Panc1 (cell line): ENCODE data around the gene CCDC178. TPM values are rescaled to one million over a fixed set of nuclear protein-coding genes. Genes with fewer than 3 reads are reported as not detected.

Experiments
- ATAC-seq: fragments of 200-7000 bp; cut with Tn5 transposase; 2 replicates; pipeline ENCODE4 v1.9.1; 2020; ENCODE audit warnings: mild to moderate bottlenecking, moderate library complexity
- BruUV-seq: library from RNA; stranded (reverse); fragments of 400-500 nt; replicated peaks from 2 replicates; lab custom pipeline; 2021; lab: Mats Ljungman, UMichigan
- CTCF ChIA-PET: fragments of 300-600 bp; sonication (Branson Sonifier 250); formaldehyde crosslinking; loops from one replicate; lab custom pipeline; 2022; ENCODE audit warnings: antibody characterized with exemption; lab: Charles Lee
- POLR2A ChIA-PET: fragments of 300-600 bp; sonication (Branson Sonifier 250); formaldehyde crosslinking; loops from one replicate; lab custom pipeline; 2022; ENCODE audit warnings: antibody characterized with exemption; lab: Charles Lee
- DNase-seq: peaks from one replicate; pipeline ENCODE4 v3.0.0-alpha.2; 2010; ENCODE audit warnings: low read depth, low spot score
- H3K27ac ChIP-seq: 2 replicates; pipeline ENCODE4 v1.5.1; 2011; ENCODE audit warnings: mild to moderate bottlenecking, low read length, inconsistent platforms
- H3K27me3 ChIP-seq: fragments of 200-500 bp; sonication (Bioruptor generic); 2 replicates; pipeline ENCODE4 v1.6.0; 2014; ENCODE audit warnings: low read length, inconsistent platforms; ENCODE audit not compliant: control insufficient read depth, insufficient read depth
- H3K36me3 ChIP-seq: fragments of 200-500 bp; sonication (Bioruptor generic); 2 replicates; pipeline ENCODE4 v1.5.1; 2014; ENCODE audit warnings: inconsistent platforms, mild to moderate bottlenecking, low read length, moderate library complexity; ENCODE audit not compliant: control insufficient read depth, insufficient read depth
- H3K4me1 ChIP-seq: 2 replicates; pipeline ENCODE4 v1.5.1; 2011; ENCODE audit warnings: inconsistent platforms, mild to moderate bottlenecking, low read length, moderate library complexity; ENCODE audit not compliant: control insufficient read depth, insufficient read depth
- H3K4me3 ChIP-seq, 2 experiments: 2 replicates each; pipeline ENCODE4 v1.5.1; 2011 to 2012; ENCODE audit warnings: low read depth in 2 of 2, low read length in 2 of 2, mild to moderate bottlenecking in 2 of 2, inconsistent platforms in 1 of 2, moderate library complexity in 1 of 2
- H3K9me3 ChIP-seq: fragments of 200-500 bp; sonication (Bioruptor generic); 2 replicates; pipeline ENCODE4 v1.5.1; 2014; ENCODE audit warnings: low read depth, mild to moderate bottlenecking, inconsistent platforms, low read length, moderate library complexity; ENCODE audit not compliant: control insufficient read depth, insufficient read depth
- POLR2AphosphoS5 ChIP-seq: IDR thresholded peaks from 2 replicates; pipeline ENCODE4 v1.6.1; 2012; ENCODE audit warnings: mild to moderate bottlenecking, low read depth, low read length, moderate library complexity
- SIN3A ChIP-seq: IDR thresholded peaks from 2 replicates; pipeline ENCODE4 v1.6.1; 2012; ENCODE audit warnings: low read depth, mild to moderate bottlenecking, low read length, moderate library complexity, borderline replicate concordance; ENCODE audit not compliant: insufficient read depth
- TCF7L2 ChIP-seq: IDR thresholded peaks from 2 replicates; pipeline ENCODE4 v1.6.1; 2011; ENCODE audit warnings: mild to moderate bottlenecking, low read depth, low read length, inconsistent platforms
- in situ Hi-C: cut with HindIII; loops from 2 replicates; pipeline ENCODE4 v1.10.0; 2016; ENCODE audit warnings: low sequenced_read_pairs, low pct_unique_long_range_greater_than_20kb
- intact Hi-C: fragments of 100-400 bp; cut with micrococcal nuclease; formaldehyde crosslinking; loops from one replicate; pipeline ENCODE4 v1.10.0; 2022; ENCODE audit not compliant: unreplicated experiment
- total RNA-seq: library from RNA; stranded (reverse); gene quantifications from one replicate; pipeline ENCODE4 v1.2.1, GENCODE V29; 2021; ENCODE audit not compliant: unreplicated experiment
- TF ChIP-seq, protein P1 (sequence below): fragments of 450-650 bp; IDR thresholded peaks from 2 replicates; pipeline ENCODE4 v1.5.1; 2017; ENCODE audit warnings: mild to moderate bottlenecking
- TF ChIP-seq, protein P2 (sequence below), 2 experiments: IDR thresholded peaks; 2 replicates each; pipeline ENCODE4 v1.6.1; 2011 to 2012; ENCODE audit warnings: low read depth in 2 of 2, control low read depth in 1 of 2, low read length in 1 of 2, mild to moderate bottlenecking in 1 of 2, moderate library complexity in 1 of 2; ENCODE audit not compliant: insufficient read depth in 1 of 2

CCDC178 gene
- total RNA-seq, 1 experiment from 2014 or later: not detected

DNA sequence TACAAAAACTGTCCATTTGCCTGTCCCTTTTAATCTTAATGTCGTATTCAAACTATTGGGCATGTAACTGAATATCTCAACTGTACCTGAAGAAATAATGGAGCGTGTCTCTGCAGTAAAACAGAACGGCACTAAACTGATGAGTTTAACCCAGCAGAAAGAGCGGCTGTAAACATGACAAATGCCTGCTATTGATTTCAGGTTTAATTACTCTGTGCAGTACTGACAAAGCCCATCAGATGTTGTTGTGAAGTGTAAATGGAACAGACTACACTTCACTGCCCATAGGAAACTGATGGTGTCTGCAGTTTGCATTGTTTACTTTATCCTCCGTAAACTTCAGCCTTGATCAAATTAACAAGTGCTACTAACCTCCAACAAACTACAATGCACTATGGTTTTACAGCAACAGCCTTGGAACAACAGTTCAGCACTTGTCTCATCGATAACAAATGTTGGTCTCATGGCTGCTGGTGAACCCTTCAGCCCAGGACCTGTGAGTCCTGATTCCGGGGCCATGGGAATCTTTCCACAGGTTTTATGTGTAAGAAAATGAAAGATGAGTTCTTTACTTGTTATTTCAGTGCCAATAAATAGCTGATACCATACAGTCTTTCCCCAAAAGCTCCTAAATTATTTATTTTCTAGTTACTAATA, 316.5 kb downstream of the CCDC178 start:
- POLR2A ChIA-PET: no interaction called here
- intact Hi-C loops: no loop called here
- no peaks in the 10 kb centered on the region for H3K27me3 ChIP-seq
- H3K4me1 ChIP-seq: peaks cover 5% of the 10 kb centered on the region; the same call in 1 of the 2 replicates
- TF ChIP-seq TCF7L2: peak; percentile 46; the same call in 1 of the 2 replicates
- TF ChIP-seq, protein P1, sequence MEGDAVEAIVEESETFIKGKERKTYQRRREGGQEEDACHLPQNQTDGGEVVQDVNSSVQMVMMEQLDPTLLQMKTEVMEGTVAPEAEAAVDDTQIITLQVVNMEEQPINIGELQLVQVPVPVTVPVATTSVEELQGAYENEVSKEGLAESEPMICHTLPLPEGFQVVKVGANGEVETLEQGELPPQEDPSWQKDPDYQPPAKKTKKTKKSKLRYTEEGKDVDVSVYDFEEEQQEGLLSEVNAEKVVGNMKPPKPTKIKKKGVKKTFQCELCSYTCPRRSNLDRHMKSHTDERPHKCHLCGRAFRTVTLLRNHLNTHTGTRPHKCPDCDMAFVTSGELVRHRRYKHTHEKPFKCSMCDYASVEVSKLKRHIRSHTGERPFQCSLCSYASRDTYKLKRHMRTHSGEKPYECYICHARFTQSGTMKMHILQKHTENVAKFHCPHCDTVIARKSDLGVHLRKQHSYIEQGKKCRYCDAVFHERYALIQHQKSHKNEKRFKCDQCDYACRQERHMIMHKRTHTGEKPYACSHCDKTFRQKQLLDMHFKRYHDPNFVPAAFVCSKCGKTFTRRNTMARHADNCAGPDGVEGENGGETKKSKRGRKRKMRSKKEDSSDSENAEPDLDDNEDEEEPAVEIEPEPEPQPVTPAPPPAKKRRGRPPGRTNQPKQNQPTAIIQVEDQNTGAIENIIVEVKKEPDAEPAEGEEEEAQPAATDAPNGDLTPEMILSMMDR: no peak
- H3K4me3 ChIP-seq: peak overlapping the region in 1 of 2 experiments; percentile 30; a peak in 2 of 4 replicates
- in situ Hi-C loops: no loop called here
- no TSS peak for BruUV-seq
- H3K27ac ChIP-seq: no peak overlapping the region
- no peaks in the 10 kb centered on the region for H3K36me3 ChIP-seq
- ATAC-seq: peak; percentile 48; the same call in 1 of the 2 replicates
- CTCF ChIA-PET: no interaction called here
- DNase-seq: no peak
- no peaks in the 10 kb centered on the region for H3K9me3 ChIP-seq

DNA sequence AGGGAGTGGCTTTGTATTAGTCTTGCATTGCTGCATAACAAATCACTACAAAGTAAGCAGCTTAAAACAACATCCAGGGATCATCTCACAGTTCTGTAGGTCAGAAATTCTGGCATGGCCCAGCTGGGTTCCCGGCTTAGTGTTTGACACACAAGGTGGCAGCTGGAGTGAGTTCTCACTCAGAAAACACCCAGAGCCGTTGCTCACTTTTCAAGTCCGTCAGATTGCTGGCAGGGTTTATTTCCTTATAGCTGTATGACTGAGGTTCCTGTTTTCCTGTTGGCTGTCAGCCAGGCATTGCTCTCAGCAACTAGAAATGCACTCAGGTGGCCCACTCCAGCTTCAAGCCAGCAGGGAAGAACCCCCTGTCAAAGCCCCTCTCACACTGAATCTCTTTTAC, 324.1 kb downstream of the CCDC178 start:
- no peaks in the 10 kb centered on the region for H3K4me1 ChIP-seq
- DNase-seq: no peak
- in situ Hi-C loops (no loop called here), intact Hi-C loops (no loop called here)
- no peak for ATAC-seq
- no peaks in the 10 kb centered on the region; the same call in 1 of the 2 replicates for H3K9me3 ChIP-seq
- BruUV-seq: no TSS peak
- no peaks in the 10 kb centered on the region for H3K27me3 ChIP-seq
- CTCF ChIA-PET: no interaction called here
- no peaks in the 10 kb centered on the region for H3K36me3 ChIP-seq
- TF ChIP-seq, protein P1: no peak
- TF ChIP-seq POLR2AphosphoS5 (no peak), SIN3A (no peak), TCF7L2 (no peak)
- TF ChIP-seq, protein P2, sequence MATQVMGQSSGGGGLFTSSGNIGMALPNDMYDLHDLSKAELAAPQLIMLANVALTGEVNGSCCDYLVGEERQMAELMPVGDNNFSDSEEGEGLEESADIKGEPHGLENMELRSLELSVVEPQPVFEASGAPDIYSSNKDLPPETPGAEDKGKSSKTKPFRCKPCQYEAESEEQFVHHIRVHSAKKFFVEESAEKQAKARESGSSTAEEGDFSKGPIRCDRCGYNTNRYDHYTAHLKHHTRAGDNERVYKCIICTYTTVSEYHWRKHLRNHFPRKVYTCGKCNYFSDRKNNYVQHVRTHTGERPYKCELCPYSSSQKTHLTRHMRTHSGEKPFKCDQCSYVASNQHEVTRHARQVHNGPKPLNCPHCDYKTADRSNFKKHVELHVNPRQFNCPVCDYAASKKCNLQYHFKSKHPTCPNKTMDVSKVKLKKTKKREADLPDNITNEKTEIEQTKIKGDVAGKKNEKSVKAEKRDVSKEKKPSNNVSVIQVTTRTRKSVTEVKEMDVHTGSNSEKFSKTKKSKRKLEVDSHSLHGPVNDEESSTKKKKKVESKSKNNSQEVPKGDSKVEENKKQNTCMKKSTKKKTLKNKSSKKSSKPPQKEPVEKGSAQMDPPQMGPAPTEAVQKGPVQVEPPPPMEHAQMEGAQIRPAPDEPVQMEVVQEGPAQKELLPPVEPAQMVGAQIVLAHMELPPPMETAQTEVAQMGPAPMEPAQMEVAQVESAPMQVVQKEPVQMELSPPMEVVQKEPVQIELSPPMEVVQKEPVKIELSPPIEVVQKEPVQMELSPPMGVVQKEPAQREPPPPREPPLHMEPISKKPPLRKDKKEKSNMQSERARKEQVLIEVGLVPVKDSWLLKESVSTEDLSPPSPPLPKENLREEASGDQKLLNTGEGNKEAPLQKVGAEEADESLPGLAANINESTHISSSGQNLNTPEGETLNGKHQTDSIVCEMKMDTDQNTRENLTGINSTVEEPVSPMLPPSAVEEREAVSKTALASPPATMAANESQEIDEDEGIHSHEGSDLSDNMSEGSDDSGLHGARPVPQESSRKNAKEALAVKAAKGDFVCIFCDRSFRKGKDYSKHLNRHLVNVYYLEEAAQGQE (IDR thresholded peaks at IDR 0.05; ENCODE audit: insufficient read depth in 1 of 2, low read depth in 2 of 2, low read length in 1 of 2): no peak
- POLR2A ChIA-PET: no interaction called here
- no peak overlapping the region for H3K27ac ChIP-seq
- no peak overlapping the region for H3K4me3 ChIP-seq
